ENCODE data around the gene RBPMS2. TPM values are rescaled to one million over a fixed set of nuclear protein-coding genes. Genes with fewer than 3 reads are reported as not detected.

Gene RBPMS2
- total RNA-seq, 2 donors from 2014 or later = 2.3 to 14.0 TPM

DNA sequence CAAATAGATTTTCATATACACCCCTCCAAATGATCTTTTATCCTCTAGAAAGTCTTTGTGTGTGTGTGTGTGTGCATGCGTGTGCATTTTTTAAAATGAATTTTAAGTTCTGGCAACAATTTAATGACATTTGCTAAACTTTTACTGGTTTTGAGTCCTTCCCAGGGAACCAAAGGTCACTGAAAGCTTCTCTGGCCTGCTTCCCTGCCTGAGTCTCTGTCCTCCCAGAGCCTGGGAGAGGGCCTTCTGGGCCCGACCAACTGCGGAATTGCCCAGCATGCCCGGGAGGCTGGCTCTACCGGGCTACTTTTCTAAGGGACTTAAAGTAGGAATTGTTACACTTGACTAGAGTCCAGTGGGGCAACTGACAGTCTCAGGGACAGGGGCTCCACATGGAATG lies 7.4 kb upstream of the RBPMS2 start:
- no peak for DNase-seq (ENCODE audit: low spot score)
- Histone ChIP-seq H3K4me3 (no peak overlapping the region), H3K36me3 (no peaks in the 10 kb centered on the region), H3K27me3 (replicated peaks; ENCODE audit: insufficient read depth) (no peaks in the 10 kb centered on the region), H3K27ac (no peak overlapping the region), H3K9me3 (no peaks in the 10 kb centered on the region), H3K4me1 (replicated peaks) (no peaks in the 10 kb centered on the region)
- intact Hi-C loops (cut with DNase I) = no loop called here
- no peak for TF ChIP-seq POLR2A (IDR thresholded peaks at IDR 0.05)
- TF ChIP-seq, protein P1, sequence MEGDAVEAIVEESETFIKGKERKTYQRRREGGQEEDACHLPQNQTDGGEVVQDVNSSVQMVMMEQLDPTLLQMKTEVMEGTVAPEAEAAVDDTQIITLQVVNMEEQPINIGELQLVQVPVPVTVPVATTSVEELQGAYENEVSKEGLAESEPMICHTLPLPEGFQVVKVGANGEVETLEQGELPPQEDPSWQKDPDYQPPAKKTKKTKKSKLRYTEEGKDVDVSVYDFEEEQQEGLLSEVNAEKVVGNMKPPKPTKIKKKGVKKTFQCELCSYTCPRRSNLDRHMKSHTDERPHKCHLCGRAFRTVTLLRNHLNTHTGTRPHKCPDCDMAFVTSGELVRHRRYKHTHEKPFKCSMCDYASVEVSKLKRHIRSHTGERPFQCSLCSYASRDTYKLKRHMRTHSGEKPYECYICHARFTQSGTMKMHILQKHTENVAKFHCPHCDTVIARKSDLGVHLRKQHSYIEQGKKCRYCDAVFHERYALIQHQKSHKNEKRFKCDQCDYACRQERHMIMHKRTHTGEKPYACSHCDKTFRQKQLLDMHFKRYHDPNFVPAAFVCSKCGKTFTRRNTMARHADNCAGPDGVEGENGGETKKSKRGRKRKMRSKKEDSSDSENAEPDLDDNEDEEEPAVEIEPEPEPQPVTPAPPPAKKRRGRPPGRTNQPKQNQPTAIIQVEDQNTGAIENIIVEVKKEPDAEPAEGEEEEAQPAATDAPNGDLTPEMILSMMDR (IDR thresholded peaks at IDR 0.05) = no peak
- no peak for TF ChIP-seq POLR2AphosphoS5 (IDR thresholded peaks at IDR 0.05)
- WGBS = 69% methylated on average over 5 of the region's 5 CpGs

DNA sequence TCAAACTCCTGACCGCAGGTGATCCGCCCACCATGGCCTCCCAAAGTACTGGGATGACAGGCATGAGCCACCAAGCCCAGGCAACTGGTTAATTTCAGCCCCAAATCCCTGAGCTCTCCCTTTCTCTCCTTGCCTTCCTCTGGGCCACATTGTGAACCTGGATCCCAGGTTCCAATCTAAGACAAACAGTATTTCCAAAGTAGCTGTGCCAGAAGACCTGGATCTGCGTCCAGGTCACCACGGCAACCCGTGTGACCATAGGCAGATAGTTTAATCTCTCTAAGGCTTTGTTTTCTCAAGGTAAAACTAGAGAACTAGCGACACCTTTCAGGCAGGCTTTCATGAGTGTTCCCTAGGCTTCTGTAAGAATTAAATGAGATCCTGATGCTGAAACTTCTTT lies 5.9 kb upstream of the RBPMS2 start:
- Histone ChIP-seq H3K4me3 (no peak overlapping the region), H3K27ac (no peak overlapping the region), H3K9me3 (no peaks in the 10 kb centered on the region), H3K4me1 (replicated peaks) (no peaks in the 10 kb centered on the region), H3K27me3 (replicated peaks; ENCODE audit: insufficient read depth) (no peaks in the 10 kb centered on the region), H3K36me3 (no peaks in the 10 kb centered on the region)
- intact Hi-C loops (cut with DNase I) = no loop called here
- 70% methylated on average over 6 of the region's 6 CpGs for WGBS
- no peak for DNase-seq (ENCODE audit: low spot score)
- TF ChIP-seq POLR2AphosphoS5 (IDR thresholded peaks at IDR 0.05) (no peak), POLR2A (IDR thresholded peaks at IDR 0.05) (no peak)
- TF ChIP-seq, protein P1 (IDR thresholded peaks at IDR 0.05) = no peak

DNA sequence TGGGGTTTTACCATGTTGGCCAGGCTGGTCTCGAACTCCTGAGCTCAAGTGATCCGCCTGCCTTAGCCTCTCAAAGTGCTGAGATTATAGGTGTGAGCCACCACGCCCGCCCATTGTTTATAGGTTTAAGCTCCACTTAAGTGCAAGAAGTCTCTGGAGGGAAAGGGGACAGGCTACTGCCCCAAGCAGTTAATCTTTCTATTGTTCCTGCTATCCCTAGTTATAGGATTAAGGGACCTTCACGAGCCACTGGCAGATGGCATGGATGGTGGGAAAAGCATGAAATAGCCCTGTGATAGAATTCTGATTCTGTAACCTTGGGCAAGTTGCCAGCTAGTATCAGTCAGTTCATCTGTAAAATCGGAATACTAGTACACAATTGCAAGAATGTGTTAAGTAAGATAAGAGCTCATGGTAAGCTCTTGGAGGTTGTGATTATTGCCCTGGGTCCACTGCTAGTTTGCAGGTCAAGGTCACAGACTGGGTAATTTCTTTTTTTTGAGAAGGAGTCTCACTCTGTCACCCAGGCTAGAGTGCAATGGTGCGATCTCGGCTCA lies 5.3 kb upstream of the RBPMS2 start:
- no peaks in the 10 kb centered on the region for H3K36me3 ChIP-seq
- WGBS = 79% methylated on average over 8 of the region's 8 CpGs
- H3K27me3 ChIP-seq (replicated peaks; ENCODE audit: insufficient read depth) = no peaks in the 10 kb centered on the region
- H3K4me3 ChIP-seq = no peak overlapping the region
- intact Hi-C loops (cut with DNase I) = no loop called here
- no peaks in the 10 kb centered on the region for H3K4me1 ChIP-seq (replicated peaks)
- TF ChIP-seq POLR2A (IDR thresholded peaks at IDR 0.05) = no peak
- TF ChIP-seq POLR2AphosphoS5 (IDR thresholded peaks at IDR 0.05) = no peak
- TF ChIP-seq, protein P1 (IDR thresholded peaks at IDR 0.05) = no peak
- DNase-seq (ENCODE audit: low spot score) = no peak
- H3K27ac ChIP-seq = no peak overlapping the region
- H3K9me3 ChIP-seq = no peaks in the 10 kb centered on the region

DNA sequence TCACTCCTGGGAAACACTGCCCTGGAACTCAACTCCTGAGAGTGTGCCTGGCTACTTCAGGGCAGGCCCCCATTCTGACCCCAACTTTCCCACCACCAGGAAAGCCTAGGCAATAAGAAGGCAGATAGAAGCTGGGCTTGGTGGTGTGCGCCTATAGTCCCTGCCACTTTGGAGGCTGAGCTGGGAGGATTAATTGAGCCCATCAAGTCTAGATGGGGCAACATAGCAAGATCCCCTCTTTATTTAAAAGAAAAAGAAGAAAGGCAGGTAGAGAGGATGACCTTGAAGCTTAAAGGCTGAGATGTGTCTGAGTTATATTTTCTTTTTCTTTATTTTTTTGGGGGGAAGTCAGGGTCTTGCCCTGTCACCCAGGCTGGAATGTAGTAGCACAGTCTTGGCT lies 4.2 kb upstream of the RBPMS2 start:
- WGBS = 95% methylated on average over 1 of the region's 1 CpG
- no peaks in the 10 kb centered on the region for H3K27me3 ChIP-seq (replicated peaks; ENCODE audit: insufficient read depth)
- H3K36me3 ChIP-seq = no peaks in the 10 kb centered on the region
- no peaks in the 10 kb centered on the region for H3K9me3 ChIP-seq
- intact Hi-C loops (cut with DNase I) = no loop called here
- H3K4me3 ChIP-seq = no peak overlapping the region
- TF ChIP-seq POLR2AphosphoS5 (IDR thresholded peaks at IDR 0.05) = no peak
- no peak for TF ChIP-seq POLR2A (IDR thresholded peaks at IDR 0.05)
- TF ChIP-seq, protein P1 (IDR thresholded peaks at IDR 0.05) = no peak
- DNase-seq (ENCODE audit: low spot score) = no peak
- H3K27ac ChIP-seq = no peak overlapping the region
- H3K4me1 ChIP-seq (replicated peaks) = no peaks in the 10 kb centered on the region

DNA sequence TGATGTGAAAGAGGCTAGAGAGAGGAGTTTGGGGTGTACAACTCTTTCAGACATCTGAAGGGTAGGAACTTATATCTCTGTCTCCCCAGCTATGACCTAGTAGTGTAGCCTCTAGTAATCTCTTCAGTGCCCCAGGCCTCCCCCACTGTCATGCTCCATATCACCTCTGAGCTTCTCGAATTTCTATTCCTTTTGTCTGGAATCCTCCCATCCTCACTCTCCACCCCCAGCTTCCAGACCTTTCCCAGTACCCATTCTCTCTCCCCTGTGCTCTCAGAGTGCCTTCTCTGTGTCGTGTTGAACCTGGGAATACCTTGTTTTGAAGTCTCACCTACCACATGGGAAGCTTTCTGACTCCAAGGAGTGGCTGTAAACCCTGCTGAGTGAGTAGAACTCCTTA lies 3.6 kb upstream of the RBPMS2 start:
- 72% methylated on average over 2 of the region's 2 CpGs for WGBS
- intact Hi-C loops (cut with DNase I) = no loop called here

More for the DNA sequence above, 3.6 kb upstream of the RBPMS2 start:
- Histone ChIP-seq H3K36me3 (no peaks in the 10 kb centered on the region), H3K4me1 (replicated peaks) (no peaks in the 10 kb centered on the region), H3K4me3 (no peak overlapping the region), H3K27ac (no peak overlapping the region), H3K9me3 (no peaks in the 10 kb centered on the region), H3K27me3 (replicated peaks; ENCODE audit: insufficient read depth) (no peaks in the 10 kb centered on the region)
- DNase-seq (ENCODE audit: low spot score) = no peak
- TF ChIP-seq POLR2AphosphoS5 (IDR thresholded peaks at IDR 0.05) = no peak
- TF ChIP-seq POLR2A (IDR thresholded peaks at IDR 0.05) = no peak

Data from prostate gland (tissue), 2 donors.